Measurements from ENCODE around the gene SVOP.
"Not testable (repeated sequence)": the region's sequence is repeated elsewhere in the genome, so short reads cannot be mapped to it uniquely, and the experiment has no call there.

SVOP gene

DNA sequence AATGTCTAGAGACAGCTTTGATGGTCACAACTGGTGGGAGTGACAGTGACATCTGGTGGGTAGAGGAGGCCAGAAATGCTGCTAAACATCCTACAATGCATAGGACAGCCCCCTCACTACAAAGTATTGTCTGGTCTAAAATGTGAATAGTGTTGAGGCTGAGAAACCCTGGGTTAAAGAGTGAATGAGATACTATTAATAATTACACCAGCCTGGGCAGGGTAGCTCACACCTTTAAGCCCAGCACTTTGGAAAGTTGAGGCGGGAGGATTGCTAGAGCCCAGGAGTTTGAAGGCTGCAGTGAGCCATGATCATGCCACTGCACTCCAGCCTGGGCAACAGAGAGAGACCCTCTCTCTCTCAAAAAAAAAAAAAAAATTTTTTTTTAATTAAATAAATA is 11.1 kb downstream of the SVOP start:
- no peak for DNase-seq

DNA sequence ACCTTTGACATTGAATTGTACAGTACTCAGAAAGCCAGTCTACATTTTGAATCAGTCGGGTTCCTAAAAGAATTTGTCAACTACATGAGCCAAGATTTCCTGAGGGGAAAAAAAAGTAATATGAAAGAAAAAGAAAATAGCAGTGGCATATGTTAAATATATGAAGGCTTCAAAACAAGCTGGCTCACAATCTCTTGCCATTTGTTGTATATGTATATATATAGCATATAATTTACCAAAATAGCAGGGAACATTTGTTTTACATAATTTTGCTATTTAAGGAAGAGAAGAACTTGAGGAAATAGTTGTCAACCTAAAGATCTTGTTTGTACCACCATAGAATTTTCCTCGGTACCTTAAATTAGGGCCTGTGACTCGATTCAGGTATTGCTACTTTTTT is 16.9 kb downstream of the SVOP start:
- Histone ChIP-seq H3K27ac (no peak overlapping the region), H3K9me3 (no peaks in the 10 kb centered on the region), H3K4me3 (no peak overlapping the region), H3K36me3 (no peaks in the 10 kb centered on the region), H3K27me3 (peaks cover 0 to 3% of the 10 kb centered on the region in 2 donors), H3K4me1 (no peaks in the 10 kb centered on the region)
- no peak for DNase-seq
- intact Hi-C loops (cut with DNase I; ENCODE audit: low total_unique reads) = no loop called here
- TF ChIP-seq, protein P1, sequence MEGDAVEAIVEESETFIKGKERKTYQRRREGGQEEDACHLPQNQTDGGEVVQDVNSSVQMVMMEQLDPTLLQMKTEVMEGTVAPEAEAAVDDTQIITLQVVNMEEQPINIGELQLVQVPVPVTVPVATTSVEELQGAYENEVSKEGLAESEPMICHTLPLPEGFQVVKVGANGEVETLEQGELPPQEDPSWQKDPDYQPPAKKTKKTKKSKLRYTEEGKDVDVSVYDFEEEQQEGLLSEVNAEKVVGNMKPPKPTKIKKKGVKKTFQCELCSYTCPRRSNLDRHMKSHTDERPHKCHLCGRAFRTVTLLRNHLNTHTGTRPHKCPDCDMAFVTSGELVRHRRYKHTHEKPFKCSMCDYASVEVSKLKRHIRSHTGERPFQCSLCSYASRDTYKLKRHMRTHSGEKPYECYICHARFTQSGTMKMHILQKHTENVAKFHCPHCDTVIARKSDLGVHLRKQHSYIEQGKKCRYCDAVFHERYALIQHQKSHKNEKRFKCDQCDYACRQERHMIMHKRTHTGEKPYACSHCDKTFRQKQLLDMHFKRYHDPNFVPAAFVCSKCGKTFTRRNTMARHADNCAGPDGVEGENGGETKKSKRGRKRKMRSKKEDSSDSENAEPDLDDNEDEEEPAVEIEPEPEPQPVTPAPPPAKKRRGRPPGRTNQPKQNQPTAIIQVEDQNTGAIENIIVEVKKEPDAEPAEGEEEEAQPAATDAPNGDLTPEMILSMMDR (IDR thresholded peaks at IDR 0.05) = no peak

More for the DNA sequence above, 11.1 kb downstream of the SVOP start:
- Histone ChIP-seq H3K4me1 (no peaks in the 10 kb centered on the region), H3K27ac (no peak overlapping the region), H3K4me3 (no peak overlapping the region), H3K27me3 (peaks cover 0 to 5% of the 10 kb centered on the region in 2 donors), H3K9me3 (no peaks in the 10 kb centered on the region), H3K36me3 (no peaks in the 10 kb centered on the region)
- intact Hi-C loops (cut with DNase I; ENCODE audit: low total_unique reads) = no loop called here
- TF ChIP-seq, protein P1 (IDR thresholded peaks at IDR 0.05) = no peak

DNA sequence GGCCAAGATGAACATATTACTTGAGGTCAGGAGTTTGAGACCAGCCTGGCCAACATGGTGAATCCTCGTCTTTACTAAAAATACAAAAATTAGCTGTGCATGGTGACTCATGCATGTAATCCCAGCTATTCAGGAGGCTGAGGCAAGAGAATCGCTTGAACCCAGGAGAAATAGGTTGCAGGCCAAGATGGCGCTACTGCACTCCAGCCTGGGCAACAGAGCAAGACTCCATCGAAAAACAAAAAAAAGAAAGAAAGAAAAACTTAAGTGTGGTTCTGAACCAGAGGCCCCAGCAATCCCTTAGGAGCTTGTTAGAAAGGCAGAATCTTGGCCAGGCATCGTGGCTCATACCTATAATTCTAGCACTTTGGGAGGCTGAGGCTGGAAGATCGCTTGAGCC is 24.5 kb downstream of the SVOP start:
- Histone ChIP-seq H3K36me3 (no peaks in the 10 kb centered on the region), H3K27ac (no peak overlapping the region), H3K9me3 (no peaks in the 10 kb centered on the region), H3K27me3 (no peaks in the 10 kb centered on the region), H3K4me3 (no peak overlapping the region), H3K4me1 (no peaks in the 10 kb centered on the region)
- DNase-seq = no peak
- TF ChIP-seq, protein P1 (IDR thresholded peaks at IDR 0.05) = no peak
- intact Hi-C loops (cut with DNase I; ENCODE audit: low total_unique reads) = no loop called here

DNA sequence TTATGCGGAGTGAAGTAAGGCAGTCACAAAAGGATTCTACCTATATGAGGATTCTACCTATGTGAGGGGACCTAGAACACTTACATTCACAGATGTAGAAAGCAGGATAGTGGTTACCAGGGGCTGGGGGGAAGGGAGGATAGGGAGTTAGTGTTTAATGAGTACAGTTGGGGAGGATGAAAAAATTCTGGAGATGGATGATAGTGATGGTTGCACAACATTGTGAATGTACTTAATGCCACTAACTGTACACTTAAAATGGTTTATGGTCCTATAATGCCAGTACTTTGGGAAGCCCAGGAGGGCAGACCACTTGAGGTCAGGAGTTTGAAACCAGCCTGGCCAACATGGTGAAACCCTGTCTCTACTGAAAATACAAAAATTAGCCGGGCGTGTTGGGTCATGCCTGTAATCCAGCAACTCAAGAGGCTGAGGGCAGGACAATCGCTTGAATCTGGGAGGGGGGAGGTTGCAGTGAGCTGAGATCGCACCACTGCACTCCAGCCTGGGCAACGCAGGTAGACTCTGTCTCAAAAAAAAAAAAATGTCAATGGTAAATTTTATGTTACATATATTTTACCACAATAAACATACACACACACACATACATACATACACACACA is 25.4 kb downstream of the SVOP start:
- H3K4me1 ChIP-seq = no peaks in the 10 kb centered on the region
- no peaks in the 10 kb centered on the region for H3K27me3 ChIP-seq
- no peaks in the 10 kb centered on the region for H3K9me3 ChIP-seq
- H3K27ac ChIP-seq = no peak overlapping the region
- TF ChIP-seq, protein P1 (IDR thresholded peaks at IDR 0.05) = no peak
- intact Hi-C loops (cut with DNase I; ENCODE audit: low total_unique reads) = no loop called here
- H3K36me3 ChIP-seq = no peaks in the 10 kb centered on the region
- no peak overlapping the region for H3K4me3 ChIP-seq
- DNase-seq = peak in 1 of 2 donors; percentile 6

DNA sequence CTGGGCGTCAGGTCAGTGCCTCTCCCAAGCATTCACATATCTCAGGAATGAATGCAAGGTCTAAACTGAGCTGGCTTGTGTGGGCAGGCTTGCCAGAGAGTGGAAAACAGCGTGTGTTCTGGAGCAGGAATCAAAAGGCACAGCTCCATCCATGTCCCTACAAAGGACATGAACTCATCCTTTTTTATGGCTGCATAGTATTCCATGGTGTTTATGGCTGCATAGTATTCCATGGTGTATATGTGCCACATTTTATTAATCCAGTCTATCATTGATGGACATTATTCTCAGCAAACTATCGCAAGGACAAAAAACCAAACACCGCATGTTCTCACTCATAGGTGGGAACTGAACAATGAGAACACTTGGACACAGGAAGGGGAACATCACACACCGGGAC is 30.8 kb downstream of the SVOP start:
- not testable (repeated sequence) for DNase-seq, H3K27me3 ChIP-seq

DNA sequence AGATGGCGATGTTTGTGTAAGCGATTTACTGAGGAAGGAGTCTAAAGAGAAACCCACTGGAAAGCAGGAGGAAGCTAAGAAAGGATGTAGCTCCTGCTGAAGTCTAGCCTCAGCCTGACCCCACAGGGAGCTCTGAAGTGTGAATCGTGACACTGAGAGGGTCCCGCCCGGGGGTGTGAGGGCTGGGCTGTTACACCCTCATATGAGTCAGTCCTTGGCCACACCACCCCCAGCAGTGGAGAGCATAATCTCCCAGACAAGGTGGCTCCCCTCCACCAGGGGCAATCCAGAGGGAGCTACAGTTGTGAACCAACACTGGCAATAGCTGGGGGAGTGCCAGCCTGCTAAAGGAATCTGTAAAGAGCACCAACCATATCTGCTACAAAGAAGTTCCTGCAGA is 31.5 kb downstream of the SVOP start:
- H3K4me3 ChIP-seq = no peak overlapping the region
- no peak for DNase-seq
- intact Hi-C loops (cut with DNase I; ENCODE audit: low total_unique reads) = no loop called here

More for the DNA sequence above, 30.8 kb downstream of the SVOP start:
- H3K4me3 ChIP-seq; H3K27ac ChIP-seq; H3K36me3 ChIP-seq; H3K9me3 ChIP-seq; H3K4me1 ChIP-seq; intact Hi-C loops (cut with DNase I; ENCODE audit: low total_unique reads): not testable (repeated sequence)

More for the DNA sequence above, 31.5 kb downstream of the SVOP start:
- TF ChIP-seq, protein P1 (IDR thresholded peaks at IDR 0.05) = no peak
- H3K27me3 ChIP-seq = peaks cover 0 to 5% of the 10 kb centered on the region in 2 donors
- no peaks in the 10 kb centered on the region for H3K9me3 ChIP-seq
- H3K4me1 ChIP-seq = no peaks in the 10 kb centered on the region
- H3K27ac ChIP-seq = no peak overlapping the region
- no peaks in the 10 kb centered on the region for H3K36me3 ChIP-seq

Data from tibial artery (tissue), 4 donors.